SKM-1 (cell line): ENCODE data around the gene LEP.
"Not testable (repeated sequence)": the region's sequence is repeated elsewhere in the genome, so short reads cannot be mapped to it uniquely, and the experiment has no call there.

ENCODE experiments used
- DNase-seq: peaks from one replicate; lab custom pipeline; 2025; ENCODE audit not compliant: unreplicated experiment; lab: John Stamatoyannopoulos, UW

Gene LEP

DNA sequence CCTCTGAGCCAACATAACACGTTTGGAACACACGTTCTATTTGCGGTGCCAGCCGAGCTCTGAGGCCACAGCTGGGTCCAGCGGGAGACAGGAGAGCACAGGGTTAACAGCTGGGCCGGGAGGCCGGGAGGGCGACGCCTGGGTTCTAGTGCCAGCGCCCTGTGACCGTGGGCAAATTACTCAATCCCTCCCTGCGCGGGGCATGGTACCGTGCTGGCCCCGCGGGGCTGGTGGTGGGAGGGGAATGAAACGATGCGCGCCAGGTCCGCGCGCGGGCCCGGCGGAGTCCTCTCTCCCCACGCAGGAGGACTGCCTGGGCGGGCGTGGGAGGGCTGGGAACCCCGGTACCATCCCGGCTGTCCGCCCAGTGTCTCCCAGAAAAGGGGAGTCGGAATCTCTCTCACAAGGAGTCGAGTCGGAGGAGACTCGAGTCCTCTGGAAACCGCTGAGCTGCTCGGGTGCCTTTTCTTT, 30.4 kb downstream of the LEP start:
- DNase-seq: no peak

DNA sequence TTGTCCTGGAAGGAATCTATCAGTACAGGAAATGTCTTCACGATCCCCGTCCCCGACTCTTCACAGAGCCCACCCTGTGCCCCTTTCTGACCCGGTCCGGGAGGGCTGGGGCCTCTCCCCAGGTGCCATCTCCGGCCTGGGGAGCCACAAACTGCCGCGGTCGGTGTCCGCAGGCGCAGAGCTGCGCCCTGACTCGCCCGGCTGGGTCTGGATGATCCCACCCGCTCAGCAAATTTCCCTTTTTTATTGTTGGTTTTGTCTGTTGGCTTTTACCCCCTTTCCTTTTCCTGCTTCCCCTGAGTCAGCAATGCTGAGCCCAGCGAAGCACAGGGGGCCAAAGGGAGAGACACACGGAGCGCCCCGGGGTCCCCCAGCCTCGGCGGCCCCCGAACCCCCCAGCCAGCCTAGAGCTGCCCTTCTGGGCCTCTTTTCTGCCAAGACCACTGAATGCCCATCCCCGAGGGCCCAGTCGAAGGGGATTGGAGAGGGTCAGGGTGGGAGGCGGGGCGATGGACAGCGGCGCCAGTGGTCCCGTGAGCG, 30.9 kb downstream of the LEP start:
- no peak for DNase-seq

DNA sequence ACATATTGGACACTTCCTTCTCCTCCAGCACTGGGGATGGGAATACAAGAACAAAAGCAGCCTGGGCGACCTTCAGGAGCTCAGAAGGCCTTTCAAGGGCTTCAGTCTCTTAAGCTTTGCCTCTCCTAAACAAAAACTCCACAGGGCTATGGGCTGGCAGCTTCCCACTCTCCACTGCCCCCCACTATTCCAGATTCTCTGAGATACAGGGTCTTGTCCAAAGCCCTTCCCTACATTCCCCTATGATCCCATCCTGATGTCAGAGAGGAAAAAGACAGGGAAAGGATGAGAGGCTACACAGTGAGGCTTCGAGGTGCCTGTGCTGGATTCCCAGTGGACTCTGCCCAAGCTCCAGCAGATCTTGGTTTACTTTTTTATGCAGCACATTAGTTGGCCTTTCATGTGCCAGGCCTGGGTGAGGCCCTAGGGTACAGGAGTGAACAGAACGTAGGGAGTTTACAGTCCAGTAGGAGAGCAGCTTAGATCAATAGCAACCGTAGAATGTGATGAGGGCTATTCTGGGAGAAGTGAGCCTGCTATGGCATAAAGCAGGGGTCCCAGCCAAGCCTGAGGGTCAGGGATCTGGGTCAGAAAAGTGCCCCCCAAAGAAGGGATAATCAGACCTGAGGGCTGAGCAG, 33.3 kb downstream of the LEP start:
- DNase-seq: no peak

DNA sequence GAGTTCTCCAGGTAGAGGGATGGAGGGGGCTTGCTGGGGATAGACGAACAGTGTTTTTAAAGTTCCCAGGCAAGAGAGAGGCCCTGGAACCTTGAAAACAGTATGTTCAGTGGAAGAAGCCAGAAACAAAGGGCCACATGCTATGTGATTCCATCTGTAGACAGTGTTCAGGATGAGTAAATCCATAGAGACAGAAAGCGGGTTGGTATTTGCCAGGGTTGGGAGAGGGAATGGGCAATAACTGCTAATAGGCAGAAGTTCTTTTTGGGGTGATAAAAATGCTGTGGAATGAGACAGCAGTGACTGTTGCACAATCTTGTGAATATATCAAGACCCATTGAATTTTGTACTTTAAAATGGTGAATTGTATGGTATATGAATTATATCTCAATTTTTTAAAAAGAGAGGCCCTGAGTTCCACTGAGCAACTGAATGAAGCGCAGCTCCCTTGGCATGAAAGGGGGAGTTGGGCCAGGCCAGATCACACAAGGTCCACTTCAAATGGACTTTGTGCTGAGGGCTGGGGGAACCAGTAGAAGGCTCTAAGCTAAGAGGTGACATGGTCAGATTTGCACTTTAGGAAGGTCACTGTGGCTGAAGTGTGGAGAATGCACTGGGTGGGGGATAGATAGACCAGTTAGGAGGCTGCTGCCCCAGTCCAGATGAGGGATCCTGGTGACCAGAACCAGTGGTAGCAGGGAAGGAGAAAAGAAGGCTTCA, 34.0 kb downstream of the LEP start:
- DNase-seq: no peak

DNA sequence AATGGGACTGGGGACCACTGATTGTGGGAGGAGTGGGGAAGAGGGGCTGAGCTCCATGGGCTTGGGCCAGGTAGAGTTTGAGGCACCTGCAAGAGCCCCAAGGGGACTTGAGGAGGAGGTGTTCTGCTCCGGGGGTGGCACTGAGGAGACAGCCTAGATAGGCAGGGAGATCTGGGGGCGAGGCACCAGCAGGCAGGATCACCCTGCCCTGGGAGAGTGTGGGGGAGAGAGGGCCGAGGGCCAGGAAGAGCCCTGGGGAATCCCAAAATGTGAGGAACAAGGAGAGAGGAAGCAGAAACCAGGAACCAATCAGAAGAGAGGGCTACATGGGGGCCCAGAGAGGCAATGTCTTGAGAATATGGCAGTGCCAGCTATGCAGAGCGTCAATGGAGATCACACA, 34.6 kb downstream of the LEP start:
- no peak for DNase-seq

DNA sequence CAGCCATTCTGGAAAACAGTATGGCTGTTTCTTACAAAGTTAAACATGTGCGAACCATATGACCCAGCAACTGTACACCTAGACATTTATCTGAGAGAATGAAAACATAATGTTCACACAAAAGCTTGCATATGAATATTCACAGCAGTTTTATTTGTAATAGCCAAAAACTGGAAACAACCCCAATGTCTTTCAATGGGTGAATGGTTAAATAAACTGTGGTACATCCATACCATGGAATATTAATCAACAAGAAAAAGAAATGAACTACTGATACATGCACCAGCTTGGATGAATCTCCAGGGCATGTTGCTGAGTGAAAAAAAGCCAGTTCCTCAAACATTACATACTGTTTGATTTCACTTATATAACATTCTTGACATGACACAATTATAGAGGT, 37.3 kb downstream of the LEP start:
- no peak for DNase-seq

DNA sequence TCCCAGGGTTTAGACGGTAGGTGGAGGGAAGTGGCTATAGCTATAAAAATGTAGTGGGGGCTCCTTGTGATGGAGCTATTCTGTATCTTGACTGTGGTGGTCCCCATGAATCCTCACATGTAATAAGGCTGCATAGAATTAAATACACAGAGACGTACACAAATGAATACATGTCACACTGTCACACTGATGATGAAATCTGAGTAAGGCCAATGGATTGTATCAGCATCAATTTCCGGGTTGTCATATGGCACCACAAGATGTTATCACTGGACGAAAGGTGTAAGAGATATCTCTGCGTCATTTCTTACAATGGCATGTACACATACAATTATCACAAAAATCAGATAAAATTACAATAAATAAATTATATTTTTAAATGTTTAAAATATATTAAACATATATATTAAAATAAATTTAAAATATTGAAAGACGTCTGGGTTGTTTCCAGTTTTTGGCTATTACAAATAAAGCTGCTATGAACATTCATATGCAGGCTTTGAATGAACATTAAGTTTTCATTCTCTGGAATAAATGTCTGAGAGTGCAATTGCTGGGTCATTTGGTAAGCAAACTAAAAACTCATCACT, 38.1 kb downstream of the LEP start:
- no peak for DNase-seq

DNA sequence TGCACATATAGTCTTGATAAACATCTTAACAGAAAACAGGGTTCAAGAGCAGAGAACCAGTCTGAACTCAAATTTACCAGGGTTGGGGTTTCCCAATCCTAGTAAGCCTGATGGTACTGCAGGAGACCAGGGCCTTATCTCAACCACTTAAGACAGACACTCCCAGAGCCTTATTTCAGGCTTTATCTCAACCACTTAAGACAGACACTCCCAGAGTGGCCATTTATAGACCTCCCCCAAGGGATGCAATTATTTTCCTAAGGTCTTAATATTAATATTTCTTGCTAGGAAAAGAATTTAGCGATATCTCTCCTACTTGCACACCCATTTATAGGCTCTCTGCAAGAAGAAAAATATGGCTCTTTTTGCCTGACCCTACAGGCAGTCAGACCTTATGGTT, 39.4 kb downstream of the LEP start:
- not testable (repeated sequence) for DNase-seq

DNA sequence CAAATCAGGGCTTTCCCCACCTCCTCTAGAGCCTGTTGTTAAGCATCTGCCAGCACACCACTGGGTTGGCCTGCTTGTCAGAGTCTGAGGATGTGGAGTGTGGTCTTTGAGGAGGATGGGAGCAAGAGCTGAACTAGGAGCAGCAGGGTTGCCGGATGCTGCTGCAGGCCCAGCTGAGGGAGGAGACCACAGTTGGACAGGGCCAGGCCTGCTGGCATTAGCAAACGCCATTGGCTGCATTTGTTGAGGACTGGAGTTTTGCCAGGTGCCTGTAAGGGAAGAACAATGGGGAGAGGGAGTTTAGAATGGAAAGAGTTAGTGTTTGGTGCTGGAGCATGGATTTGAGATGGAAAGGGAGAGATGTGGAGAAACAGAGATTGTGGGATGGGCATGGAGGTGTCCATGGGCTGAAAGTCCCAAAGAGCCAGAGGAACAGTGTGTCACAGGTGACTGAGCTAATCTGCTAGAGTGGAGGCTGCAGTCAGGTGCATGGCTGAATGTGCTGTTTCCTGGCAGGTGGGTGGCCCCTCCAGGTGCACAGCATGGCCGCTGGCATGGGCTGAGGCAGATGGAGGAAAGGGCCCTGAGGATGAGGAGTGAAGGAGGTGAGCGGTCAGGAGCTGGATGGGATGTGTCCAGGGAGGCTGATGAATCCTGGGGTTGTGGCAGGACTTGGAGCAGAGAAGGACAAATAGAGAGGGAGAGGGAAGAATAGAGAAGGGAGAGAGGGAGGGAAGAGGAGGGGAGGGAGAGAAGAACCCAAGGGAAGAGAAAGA, 40.7 kb downstream of the LEP start:
- no peak for DNase-seq

DNA sequence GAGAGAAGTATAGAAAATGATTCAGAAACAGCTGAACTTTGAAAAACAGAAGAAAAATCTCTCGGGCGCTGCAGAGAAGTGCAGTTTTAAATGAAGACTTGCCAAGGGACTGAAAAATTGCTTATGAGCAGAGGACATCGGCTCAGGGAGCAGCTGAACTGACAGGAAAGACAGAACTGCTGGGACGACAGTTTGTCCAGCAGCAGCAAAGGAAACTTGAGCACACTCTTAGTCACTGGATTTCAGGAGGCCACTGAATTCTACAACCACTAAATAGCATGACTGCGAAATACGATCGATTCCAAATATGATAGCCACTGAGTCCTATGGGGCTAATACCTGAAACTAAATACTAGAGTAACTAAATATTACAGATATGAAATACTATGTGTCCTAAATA, 43.0 kb downstream of the LEP start:
- no peak for DNase-seq

DNA sequence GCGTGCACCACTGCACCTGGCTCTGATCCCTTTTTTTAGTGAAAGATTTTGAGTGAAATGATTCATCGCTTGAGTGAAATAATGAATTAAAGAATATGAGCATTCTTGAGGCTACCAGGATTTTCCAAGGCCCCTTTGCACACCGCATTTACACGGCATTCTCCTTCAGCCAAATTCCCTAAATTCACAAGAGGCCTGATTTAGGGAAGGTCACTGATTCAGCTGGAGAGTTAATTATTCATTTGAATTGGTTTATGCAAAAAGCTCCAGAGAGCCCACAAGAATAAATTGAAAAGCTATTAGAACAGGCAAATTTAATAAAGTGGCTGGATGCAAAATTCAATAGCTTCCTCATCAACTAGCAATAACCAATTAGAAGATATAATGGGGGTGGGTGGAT, 46.5 kb downstream of the LEP start:
- no peak for DNase-seq

DNA sequence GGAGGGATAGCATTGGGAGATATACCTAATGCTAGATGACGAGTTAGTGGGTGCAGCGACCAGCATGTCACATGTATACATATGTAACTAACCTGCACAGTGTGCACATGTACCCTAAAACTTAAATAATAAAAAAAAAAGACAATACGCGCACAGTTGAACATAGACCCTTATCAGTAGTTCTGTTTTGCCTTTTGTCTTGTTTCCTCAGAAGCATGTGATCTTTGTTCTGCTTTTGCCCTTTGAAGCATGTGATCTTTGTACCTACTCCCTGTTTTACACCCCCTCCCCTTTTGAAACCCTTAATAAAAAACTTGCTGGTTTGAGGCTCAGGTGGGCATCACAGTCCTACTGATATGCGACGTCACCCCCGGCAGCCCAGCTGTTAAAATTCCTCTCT, 56.9 kb downstream of the LEP start:
- not testable (repeated sequence) for DNase-seq

DNA sequence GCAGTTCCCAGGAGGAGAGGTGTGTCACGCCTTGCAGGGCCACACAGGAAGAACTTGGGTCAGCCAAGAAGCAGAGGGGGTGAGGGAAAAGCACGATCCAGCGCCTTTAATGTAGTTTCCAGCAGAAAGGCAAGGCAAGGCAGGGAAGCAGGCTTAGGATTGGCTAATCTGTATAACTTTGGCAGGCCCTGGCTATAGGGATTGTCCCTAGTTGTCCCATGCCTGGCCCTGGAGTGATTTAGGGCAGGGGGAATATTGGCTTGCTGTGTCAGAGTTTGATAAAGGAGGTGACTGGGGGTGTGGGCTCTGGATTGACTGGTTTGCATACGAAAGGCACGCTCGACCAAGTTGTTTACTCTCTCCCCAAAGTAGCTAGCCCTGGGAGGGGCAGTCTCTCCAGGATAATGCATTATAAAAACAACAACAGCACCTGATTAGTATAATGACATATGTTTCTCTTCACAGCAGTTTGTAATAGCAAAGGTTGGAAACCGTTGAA, 58.1 kb downstream of the LEP start:
- no peak for DNase-seq

DNA sequence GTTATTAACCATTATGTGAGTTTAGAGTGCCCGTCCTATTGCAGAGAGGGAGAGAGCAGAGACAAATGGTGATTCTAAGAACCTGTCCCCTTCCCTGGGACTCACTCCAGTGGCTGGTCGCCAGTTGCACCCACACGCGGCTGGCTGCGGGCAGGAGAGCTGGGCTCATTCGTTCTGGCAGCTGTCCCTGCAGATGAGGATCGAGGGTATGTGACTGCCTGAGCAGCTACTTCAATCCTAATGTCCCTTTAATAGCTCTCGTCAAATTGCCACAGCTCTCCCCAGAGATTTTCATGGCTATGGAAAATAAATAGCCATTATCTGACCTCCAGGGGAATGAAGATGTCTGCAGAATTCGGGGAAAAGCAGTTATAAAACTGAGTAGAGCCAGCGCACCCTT, 61.1 kb downstream of the LEP start:
- DNase-seq: no peak

DNA sequence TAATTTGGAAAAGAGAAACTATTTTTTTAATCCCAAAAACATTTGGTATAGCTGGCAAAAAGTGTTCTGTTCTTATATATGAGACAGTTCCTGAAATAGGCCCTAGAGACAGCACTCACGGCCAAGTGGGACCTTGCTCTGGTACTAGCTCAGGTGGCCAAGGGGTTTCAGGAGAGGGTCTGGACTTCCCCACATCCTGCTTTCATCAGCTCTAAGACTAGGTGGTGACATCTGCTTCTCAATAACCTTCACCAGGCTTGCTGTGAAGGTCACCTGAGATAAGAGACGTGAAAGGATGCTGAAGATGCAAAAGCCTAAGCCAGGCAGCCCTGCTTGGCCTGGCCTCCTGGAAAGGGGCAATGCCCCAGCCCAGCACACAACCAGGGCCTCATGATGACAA, 62.1 kb downstream of the LEP start:
- DNase-seq: no peak

DNA sequence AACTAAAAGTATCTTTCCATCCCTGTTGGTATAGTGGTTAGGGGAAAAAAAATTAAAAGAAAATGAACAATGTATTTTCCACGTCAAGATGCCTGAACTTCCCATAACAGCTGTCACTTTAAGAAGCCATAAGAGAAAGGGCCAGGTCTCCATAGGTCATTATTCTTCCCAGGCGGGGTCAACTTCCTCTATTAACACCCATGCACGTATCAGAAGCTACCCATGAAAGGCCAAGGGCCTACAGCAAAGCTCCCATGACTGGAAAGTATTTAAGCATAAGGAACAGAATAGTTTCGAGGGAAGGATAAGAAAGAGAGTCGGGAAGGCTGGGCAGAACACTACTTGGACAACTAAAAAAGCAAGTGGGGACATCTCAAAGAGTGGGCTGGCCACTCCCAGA, 62.6 kb downstream of the LEP start:
- no peak for DNase-seq

DNA sequence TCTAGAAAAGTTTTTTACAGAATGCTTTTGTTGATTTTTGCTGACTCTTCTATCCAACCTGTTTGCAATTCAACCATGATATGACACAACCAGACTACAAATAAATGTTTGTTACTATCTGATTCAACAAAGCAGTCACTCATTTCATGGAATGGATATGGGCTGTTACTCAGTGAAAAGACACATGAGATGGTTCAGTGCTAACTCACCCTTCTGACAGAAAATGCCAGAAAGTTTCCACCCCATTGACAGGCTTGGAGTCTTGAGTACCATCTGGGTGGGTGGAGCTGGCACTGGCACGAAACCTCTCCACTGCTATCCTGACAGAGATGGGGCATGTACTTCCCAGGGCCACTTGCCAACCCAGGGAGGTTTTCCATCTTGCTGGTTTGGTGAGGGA, 63.1 kb downstream of the LEP start:
- DNase-seq: no peak

DNA sequence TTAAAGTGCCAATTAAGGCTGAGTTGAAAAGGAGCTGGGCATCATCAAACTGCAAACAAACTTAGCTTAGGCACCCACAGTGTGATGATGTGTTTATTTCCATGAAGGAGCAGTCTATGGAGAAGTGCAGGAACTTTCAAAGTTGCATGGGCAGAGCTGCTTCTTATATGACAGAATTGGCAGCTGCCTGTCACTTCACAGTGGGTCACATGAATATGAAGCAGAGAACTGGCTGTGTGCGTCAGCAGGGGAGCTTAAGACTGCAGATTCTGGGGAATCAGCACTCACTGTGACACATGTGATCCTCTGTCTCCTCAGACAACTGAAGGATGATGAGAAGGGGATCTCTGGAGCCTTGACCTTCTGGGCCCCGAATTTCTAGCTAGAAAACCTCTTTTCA, 66.0 kb downstream of the LEP start:
- DNase-seq: no peak
